NCI-H1694 treated with DMSO at 0.1 percent for 48 hours (cell line): Measurements from ENCODE around the gene PLAC9.

Source experiments
- DNase-seq: peaks from one replicate; lab custom pipeline; 2025; lab: John Stamatoyannopoulos, UW

PLAC9 gene

GRCh38 chr10:80184291-80184690 lies 51.8 kb downstream of the PLAC9 start:
- DNase-seq: no peak

GRCh38 chr10:80185578-80186299 lies 53.2 kb downstream of the PLAC9 start:
- DNase-seq: no peak

- DNase-seq: no peak
These were observed 54.0 kb downstream of the PLAC9 start for GRCh38 chr10:80186364-80187012.

GRCh38 chr10:80187060-80187459 lies 54.5 kb downstream of the PLAC9 start:
- no peak for DNase-seq

- DNase-seq: peak; percentile 2
These were observed 55.2 kb downstream of the PLAC9 start for GRCh38 chr10:80187465-80188409.

- DNase-seq: no peak
These were observed 56.2 kb downstream of the PLAC9 start for GRCh38 chr10:80188713-80189112.

GRCh38 chr10:80191589-80192270 lies 59.2 kb downstream of the PLAC9 start:
- DNase-seq: no peak

GRCh38 chr10:80192553-80192952 lies 60.0 kb downstream of the PLAC9 start:
- no peak for DNase-seq

- no peak for DNase-seq
These were observed 62.0 kb downstream of the PLAC9 start for GRCh38 chr10:80194373-80195045.
